GM21390 (cell line): ENCODE results near the gene PRMT3.
A peak's percentile ranks its signal among the peaks of the same experiment; 100 is the strongest.
"Not testable (repeated sequence)": the region's sequence is repeated elsewhere in the genome, so short reads cannot be mapped to it uniquely, and the experiment has no call there.

Source experiments
- ATAC-seq: cut with Tn5 transposase; IDR thresholded peaks from one replicate; pipeline ENCODE4 v1.9.1; 2021; ENCODE audit not compliant: unreplicated experiment

The PRMT3 gene

DNA sequence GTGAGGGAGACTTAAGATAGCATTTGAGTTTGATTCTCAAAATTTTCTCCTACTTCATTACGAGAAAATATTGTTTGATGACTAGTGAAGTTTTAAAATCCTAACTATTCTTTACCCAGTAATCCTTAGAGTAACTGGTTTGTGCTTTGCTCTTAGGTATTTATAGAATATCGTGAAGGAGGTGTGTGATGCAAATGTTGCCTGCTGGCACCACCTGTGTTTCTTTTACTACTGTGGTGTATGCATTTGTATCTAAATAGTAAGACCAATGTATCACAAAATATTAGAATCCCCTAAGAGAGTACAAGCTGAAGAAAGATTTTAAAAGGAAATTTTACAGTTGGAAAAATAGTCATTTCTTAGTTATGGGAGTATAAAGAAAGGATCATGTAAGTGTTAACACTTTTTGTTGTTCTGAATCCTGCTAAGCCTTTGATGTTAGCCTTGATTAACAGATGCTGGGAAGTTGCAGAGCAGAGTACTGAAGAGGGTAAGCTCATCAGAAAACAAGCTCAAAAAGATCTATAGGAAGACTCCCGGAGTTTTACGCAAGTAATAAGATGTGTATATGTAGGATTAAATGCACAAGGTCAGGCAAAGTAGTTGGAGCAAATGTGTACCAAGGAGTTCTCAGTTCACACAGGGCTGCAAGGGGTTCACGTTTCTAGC lies 109.7 kb downstream of the PRMT3 start:
- no peak for ATAC-seq

- ATAC-seq: peak; percentile 78
These were observed 113.7 kb downstream of the PRMT3 start for GRCh38 chr11:20501252-20501651.

- ATAC-seq: no peak
These were observed 114.5 kb downstream of the PRMT3 start for GRCh38 chr11:20501971-20502370.

GRCh38 chr11:20511982-20512381 lies 124.5 kb downstream of the PRMT3 start:
- no peak for ATAC-seq

GRCh38 chr11:20512869-20513268 lies 125.4 kb downstream of the PRMT3 start:
- no peak for ATAC-seq

DNA sequence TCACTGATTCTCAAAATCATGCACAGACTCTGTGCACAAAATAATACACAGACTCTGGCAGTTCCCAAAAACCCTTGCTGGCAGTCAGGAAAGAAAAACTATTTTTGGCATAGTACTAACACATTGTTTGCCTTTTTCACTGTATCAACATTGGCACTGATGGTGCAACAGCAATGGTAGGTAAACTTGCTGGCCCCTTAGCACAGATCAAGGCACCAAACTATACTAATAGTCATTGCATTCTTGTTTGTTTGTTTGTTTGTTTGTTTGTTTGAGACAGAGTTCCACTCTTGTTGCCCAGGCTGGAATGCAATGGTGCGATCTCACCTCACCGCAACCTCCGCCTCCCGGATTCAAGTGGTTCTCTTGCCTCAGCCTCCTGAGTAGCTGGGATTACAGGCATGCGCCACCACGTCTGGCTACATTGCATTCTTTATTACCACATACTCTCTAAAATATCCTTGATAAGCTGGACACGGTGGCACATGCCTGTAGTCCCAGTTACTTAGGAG lies 130.9 kb downstream of the PRMT3 start:
- ATAC-seq: no peak

GRCh38 chr11:20522536-20522935 lies 135.0 kb downstream of the PRMT3 start:
- ATAC-seq: no peak

DNA sequence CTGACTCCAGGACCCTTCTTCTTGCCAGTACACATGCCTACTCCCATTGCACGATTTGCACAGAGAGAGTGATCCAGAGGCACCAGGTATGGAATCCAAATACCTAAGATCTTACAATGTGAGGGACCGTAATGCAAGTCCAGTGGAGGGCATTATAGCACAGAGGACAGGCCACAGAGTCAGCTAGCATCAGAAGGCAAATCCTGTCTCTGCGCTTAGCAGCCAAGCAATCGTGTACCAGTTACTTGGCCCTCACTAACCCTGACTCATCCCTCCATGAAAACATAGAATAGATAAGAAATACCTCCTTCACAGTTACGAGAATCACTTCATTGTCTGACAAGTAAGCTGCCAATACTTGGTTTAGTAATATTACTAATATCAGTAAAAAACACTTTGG lies 142.2 kb downstream of the PRMT3 start:
- ATAC-seq: no peak

GRCh38 chr11:20530942-20531703 lies 143.6 kb downstream of the PRMT3 start:
- peak; percentile 88 for ATAC-seq

- no peak for ATAC-seq
These were observed 147.9 kb downstream of the PRMT3 start for GRCh38 chr11:20535271-20535881.

GRCh38 chr11:20536365-20536764 lies 148.8 kb downstream of the PRMT3 start:
- ATAC-seq: no peak

DNA sequence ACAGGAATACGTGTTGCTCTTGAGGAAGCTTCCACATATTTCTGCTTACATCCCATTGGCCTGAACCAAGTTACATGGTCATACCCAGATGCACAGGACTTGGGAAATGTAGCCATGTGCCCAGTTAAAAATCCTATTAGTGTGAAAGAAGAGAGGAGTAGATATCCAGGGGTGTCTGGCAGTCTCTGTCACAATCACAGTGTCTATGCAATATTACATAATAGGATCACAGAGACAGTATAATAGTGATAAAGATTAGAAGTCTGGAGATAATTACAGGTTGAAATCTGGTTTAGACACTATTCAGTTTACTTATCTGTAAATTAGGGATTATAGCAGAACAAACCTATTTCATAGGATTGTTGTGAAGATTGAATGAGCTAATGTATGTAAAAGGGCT lies 149.3 kb downstream of the PRMT3 start:
- no peak for ATAC-seq

DNA sequence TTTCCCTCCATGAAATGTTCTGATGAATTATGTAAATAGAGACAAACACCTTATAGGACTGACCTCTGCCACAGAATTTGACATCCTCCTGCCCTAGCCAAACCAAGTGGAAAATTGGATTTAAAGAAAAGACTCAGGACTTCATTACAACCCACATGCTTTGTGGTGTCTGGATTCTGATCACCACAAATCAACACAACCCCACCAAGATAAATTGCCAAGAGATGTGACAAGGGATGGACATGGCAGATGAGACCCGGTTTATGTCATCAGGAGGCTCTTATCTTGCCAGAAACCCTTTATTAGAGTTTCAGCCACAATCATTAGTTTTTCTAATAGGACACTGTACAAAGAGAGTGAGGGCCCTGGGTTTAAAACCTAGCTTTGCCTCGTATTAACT lies 154.0 kb downstream of the PRMT3 start:
- ATAC-seq: no peak

DNA sequence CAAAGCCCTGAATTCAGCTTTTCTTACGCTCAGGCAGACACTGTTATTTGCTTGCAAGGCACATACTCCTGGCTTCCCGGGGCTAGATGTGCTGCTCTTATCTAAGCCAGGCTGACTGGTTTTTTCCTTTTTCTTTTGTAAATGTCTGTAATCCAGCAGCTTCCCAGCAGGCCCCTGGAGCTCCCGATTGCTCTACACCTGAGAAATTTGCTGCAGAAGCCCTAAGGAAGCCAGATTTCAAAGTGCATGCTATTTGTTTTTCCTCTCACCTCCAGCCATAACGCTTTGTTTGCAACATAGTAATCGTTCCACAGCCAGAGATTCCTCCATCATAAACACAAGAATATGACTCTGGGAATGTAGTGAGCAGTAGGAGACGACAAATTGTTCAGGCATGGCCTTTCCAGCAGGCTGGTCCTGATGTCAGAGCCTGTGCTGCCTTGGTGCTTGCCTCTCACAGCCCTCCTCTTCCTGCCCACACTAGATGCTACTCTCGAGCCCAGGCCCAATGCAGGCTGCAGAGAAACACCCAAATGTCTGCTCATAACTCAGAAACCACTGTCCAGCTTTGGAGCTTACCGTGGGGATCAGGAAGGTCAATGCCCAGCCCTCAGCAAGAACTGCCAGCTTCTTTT lies 157.2 kb downstream of the PRMT3 start:
- no peak for ATAC-seq

DNA sequence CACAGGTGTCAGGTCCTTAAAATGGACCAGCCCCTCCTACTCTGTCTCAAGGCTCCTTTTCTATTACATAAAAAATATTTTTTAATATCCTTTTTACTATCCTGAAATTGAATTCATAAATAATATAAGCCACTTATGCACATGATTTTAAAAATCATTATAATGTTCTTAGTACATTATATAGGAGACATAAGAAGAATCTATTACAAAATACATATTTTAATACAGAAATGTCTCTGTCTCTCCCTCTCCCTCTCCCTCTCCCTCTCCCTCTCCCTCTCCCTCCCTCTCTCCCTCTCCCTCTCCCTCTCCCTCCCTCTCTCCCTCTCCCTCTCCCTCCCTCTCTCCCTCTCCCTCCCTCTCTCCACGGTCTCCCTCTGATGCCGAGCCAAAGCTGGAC lies 159.9 kb downstream of the PRMT3 start:
- ATAC-seq: no peak

- no peak for ATAC-seq
These were observed 163.6 kb downstream of the PRMT3 start for GRCh38 chr11:20551096-20551495.

DNA sequence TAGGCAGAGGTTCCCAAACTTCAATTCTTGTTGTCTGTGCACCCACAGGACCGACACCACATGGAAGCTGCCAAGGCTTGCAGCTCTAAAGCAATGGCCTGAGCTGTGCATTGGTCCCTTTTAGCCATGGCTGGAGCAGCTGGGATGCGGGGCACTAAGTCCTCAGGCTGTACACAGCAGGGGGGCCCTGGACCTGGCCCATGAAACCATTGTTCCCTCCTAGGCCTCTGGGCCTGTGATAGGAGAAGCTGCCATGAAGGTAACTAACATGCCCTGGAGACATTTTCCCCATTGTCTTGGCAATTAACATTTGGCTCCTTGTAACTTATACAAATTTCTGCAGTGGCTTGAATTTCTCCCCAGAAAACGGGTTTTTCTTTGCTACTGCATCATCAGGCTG lies 168.3 kb downstream of the PRMT3 start:
- ATAC-seq: no peak

DNA sequence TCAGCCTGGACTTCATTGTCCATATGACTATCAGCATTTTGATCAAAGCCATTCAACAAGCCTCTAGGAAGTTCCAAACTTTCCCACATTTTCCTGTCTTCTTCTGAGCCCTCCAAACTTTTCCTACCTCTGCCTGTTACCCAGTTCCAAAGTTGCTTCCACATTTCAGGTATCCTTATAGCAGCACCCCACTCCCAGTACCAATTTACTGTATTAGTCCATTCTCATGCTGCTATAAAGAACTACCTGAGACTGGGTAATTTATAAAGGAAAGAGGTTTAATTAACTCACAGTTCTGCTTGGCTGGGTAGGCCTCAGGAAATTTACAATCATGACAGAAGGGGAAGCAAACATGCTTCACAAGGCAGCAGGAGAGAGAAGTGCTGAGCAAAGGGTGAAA lies 168.9 kb downstream of the PRMT3 start:
- ATAC-seq: not testable (repeated sequence)

- no peak for ATAC-seq
These were observed 171.2 kb downstream of the PRMT3 start for GRCh38 chr11:20558741-20559140.
